GM12892 (cell line): Measurements from ENCODE around the gene RNF7.

Experiments used
- POLR2A ChIP-seq: IDR thresholded peaks from 2 replicates; pipeline ENCODE4 v1.6.1; 2011; ENCODE audit warnings: low read depth, low read length, control low read depth
- POLR2AphosphoS5 ChIP-seq: IDR thresholded peaks from 2 replicates; pipeline ENCODE4 v1.6.1; 2011; ENCODE audit warnings: low read depth, low read length, control low read depth

DNA sequence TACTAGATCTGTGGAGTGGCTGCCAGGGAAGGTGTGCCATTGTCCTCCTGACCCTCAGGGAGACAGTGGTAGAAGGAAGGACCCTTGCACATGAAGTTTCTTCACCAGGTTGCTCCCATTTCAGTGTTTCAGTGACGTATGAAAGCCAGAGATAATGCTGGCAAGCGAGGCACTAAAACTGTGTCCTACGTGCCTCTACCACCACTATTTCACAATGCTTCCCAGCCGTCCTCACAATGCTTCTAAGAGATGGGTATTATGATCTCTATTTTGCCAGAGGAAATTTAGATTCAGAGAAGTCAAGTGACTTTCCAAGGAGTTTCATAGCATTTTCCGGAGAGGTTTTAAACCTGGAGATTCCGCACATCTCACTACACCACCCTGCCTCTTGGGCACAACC is 28.0 kb upstream of the RNF7 start:
- no peak for TF ChIP-seq POLR2AphosphoS5
- TF ChIP-seq POLR2A: no peak
